ENCODE results near the gene NHLH1. TPM values are rescaled to one million over a fixed set of nuclear protein-coding genes. Genes with fewer than 3 reads are reported as not detected.

Gene NHLH1
- total and polyA plus RNA-seq, 2 donors, result 0.05 TPM; not detected in 1

- no peak overlapping the region for H3K27ac ChIP-seq (ENCODE audit: low read depth)
- WGBS, result 54% methylated on average over 9 of the region's 9 CpGs
Measured at GRCh38 chr1:160402001-160402795, 35.3 kb downstream of the NHLH1 start.

GRCh38 chr1:160403244-160403643, 36.4 kb downstream of the NHLH1 start:
- Histone ChIP-seq H3K36me3 (ENCODE audit: insufficient read depth) (no peaks in the 10 kb centered on the region), H3K4me1 (ENCODE audit: insufficient read depth) (peaks cover 2% of the 10 kb centered on the region), H3K27ac (ENCODE audit: low read depth) (no peak overlapping the region), H3K4me3 (ENCODE audit: low read depth, low read length) (no peak overlapping the region)
- DNase-seq (ENCODE audit: extremely low spot score), result no peak
- WGBS, result 73% methylated on average over 3 of the region's 3 CpGs

More at GRCh38 chr1:160402001-160402795, 35.3 kb downstream of the NHLH1 start:
- no peaks in the 10 kb centered on the region for H3K4me1 ChIP-seq (ENCODE audit: insufficient read depth)
- no peaks in the 10 kb centered on the region for H3K36me3 ChIP-seq (ENCODE audit: insufficient read depth)
- H3K4me3 ChIP-seq (ENCODE audit: low read depth, low read length), result no peak overlapping the region
- DNase-seq (ENCODE audit: extremely low spot score), result no peak

- peaks cover 2% of the 10 kb centered on the region for H3K4me1 ChIP-seq (ENCODE audit: insufficient read depth)
- WGBS, result 85% methylated on average over 3 of the region's 3 CpGs
- H3K27ac ChIP-seq (ENCODE audit: low read depth), result no peak overlapping the region
- no peak for DNase-seq (ENCODE audit: extremely low spot score)
- no peaks in the 10 kb centered on the region for H3K36me3 ChIP-seq (ENCODE audit: insufficient read depth)
- no peak overlapping the region for H3K4me3 ChIP-seq (ENCODE audit: low read depth, low read length)
Measured at GRCh38 chr1:160404094-160404493, 37.2 kb downstream of the NHLH1 start.

GRCh38 chr1:160405331-160405877, 38.5 kb downstream of the NHLH1 start:
- 52% methylated on average over 2 of the region's 2 CpGs for WGBS
- Histone ChIP-seq H3K27ac (ENCODE audit: low read depth) (no peak overlapping the region), H3K36me3 (ENCODE audit: insufficient read depth) (no peaks in the 10 kb centered on the region), H3K4me1 (ENCODE audit: insufficient read depth) (peaks cover 2% of the 10 kb centered on the region), H3K4me3 (ENCODE audit: low read depth, low read length) (no peak overlapping the region)
- no peak for DNase-seq (ENCODE audit: extremely low spot score)

GRCh38 chr1:160406131-160406968, 39.5 kb downstream of the NHLH1 start:
- no peak for DNase-seq (ENCODE audit: extremely low spot score)
- H3K36me3 ChIP-seq (ENCODE audit: insufficient read depth), result no peaks in the 10 kb centered on the region
- H3K27ac ChIP-seq (ENCODE audit: low read depth), result no peak overlapping the region
- 87% methylated on average over 15 of the region's 15 CpGs for WGBS
- H3K4me3 ChIP-seq (ENCODE audit: low read depth, low read length), result no peak overlapping the region
- peaks cover 2% of the 10 kb centered on the region for H3K4me1 ChIP-seq (ENCODE audit: insufficient read depth)

- 81% methylated on average over 12 of the region's 12 CpGs for WGBS
- Histone ChIP-seq H3K4me1 (ENCODE audit: insufficient read depth) (peaks cover 2% of the 10 kb centered on the region), H3K36me3 (ENCODE audit: insufficient read depth) (no peaks in the 10 kb centered on the region), H3K27ac (ENCODE audit: low read depth) (no peak overlapping the region), H3K4me3 (ENCODE audit: low read depth, low read length) (no peak overlapping the region)
- DNase-seq (ENCODE audit: extremely low spot score), result no peak
Measured at GRCh38 chr1:160407839-160408801, 41.2 kb downstream of the NHLH1 start.

- Histone ChIP-seq H3K27ac (ENCODE audit: low read depth) (no peak overlapping the region), H3K36me3 (ENCODE audit: insufficient read depth) (no peaks in the 10 kb centered on the region), H3K4me3 (ENCODE audit: low read depth, low read length) (no peak overlapping the region), H3K4me1 (ENCODE audit: insufficient read depth) (peaks cover 2% of the 10 kb centered on the region)
- 94% methylated on average over 4 of the region's 4 CpGs for WGBS
- DNase-seq (ENCODE audit: extremely low spot score), result no peak
Measured at GRCh38 chr1:160408864-160409263, 42.0 kb downstream of the NHLH1 start.

- DNase-seq (ENCODE audit: extremely low spot score), result no peak
- Histone ChIP-seq H3K4me3 (ENCODE audit: low read depth, low read length) (no peak overlapping the region), H3K27ac (ENCODE audit: low read depth) (no peak overlapping the region), H3K4me1 (ENCODE audit: insufficient read depth) (peaks cover 2% of the 10 kb centered on the region), H3K36me3 (ENCODE audit: insufficient read depth) (no peaks in the 10 kb centered on the region)
- 84% methylated on average over 5 of the region's 5 CpGs for WGBS
Measured at GRCh38 chr1:160409486-160409885, 42.6 kb downstream of the NHLH1 start.

- no peak for DNase-seq (ENCODE audit: extremely low spot score)
- 36% methylated on average over 19 of the region's 19 CpGs for WGBS
- Histone ChIP-seq H3K36me3 (ENCODE audit: insufficient read depth) (no peaks in the 10 kb centered on the region), H3K4me1 (ENCODE audit: insufficient read depth) (peaks cover 2% of the 10 kb centered on the region), H3K27ac (ENCODE audit: low read depth) (no peak overlapping the region), H3K4me3 (ENCODE audit: low read depth, low read length) (no peak overlapping the region)
Measured at GRCh38 chr1:160410406-160411005, 43.6 kb downstream of the NHLH1 start.

GRCh38 chr1:160411271-160412027, 44.6 kb downstream of the NHLH1 start:
- H3K27ac ChIP-seq (ENCODE audit: low read depth), result no peak overlapping the region
- WGBS, result 52% methylated on average over 6 of the region's 6 CpGs
- H3K36me3 ChIP-seq (ENCODE audit: insufficient read depth), result no peaks in the 10 kb centered on the region
- H3K4me1 ChIP-seq (ENCODE audit: insufficient read depth), result peaks cover 2% of the 10 kb centered on the region
- DNase-seq (ENCODE audit: extremely low spot score), result no peak
- H3K4me3 ChIP-seq (ENCODE audit: low read depth, low read length), result no peak overlapping the region

GRCh38 chr1:160412028-160412362, 45.1 kb downstream of the NHLH1 start:
- Histone ChIP-seq H3K4me1 (ENCODE audit: insufficient read depth) (peaks cover 2% of the 10 kb centered on the region), H3K4me3 (ENCODE audit: low read depth, low read length) (no peak overlapping the region), H3K36me3 (ENCODE audit: insufficient read depth) (no peaks in the 10 kb centered on the region), H3K27ac (ENCODE audit: low read depth) (no peak overlapping the region)
- DNase-seq (ENCODE audit: extremely low spot score), result no peak
- WGBS, result 82% methylated on average over 3 of the region's 3 CpGs

- H3K36me3 ChIP-seq (ENCODE audit: insufficient read depth), result no peaks in the 10 kb centered on the region
- 87% methylated on average over 3 of the region's 3 CpGs for whole genome bisulfite sequencing
- no peak overlapping the region for H3K27ac ChIP-seq (ENCODE audit: low read depth)
- DNase-seq (ENCODE audit: extremely low spot score), result no peak
- no peaks in the 10 kb centered on the region for H3K4me1 ChIP-seq (ENCODE audit: insufficient read depth)
- H3K4me3 ChIP-seq (ENCODE audit: low read depth, low read length), result no peak overlapping the region
Measured at GRCh38 chr1:160413716-160414115, 46.8 kb downstream of the NHLH1 start.
